Lung (tissue), 12 donors: ENCODE data around the gene PPWD1. TPM values are rescaled to one million over a fixed set of nuclear protein-coding genes. Genes with fewer than 3 reads are reported as not detected.
"Not testable (repeated sequence)": the region's sequence is repeated elsewhere in the genome, so short reads cannot be mapped to it uniquely, and the experiment has no call there.

Experiments used
- ATAC-seq: fragments of 200-7000 bp; cut with Tn5 transposase; one replicate; pipeline ENCODE4 v1.9.1; 2020; ENCODE audit warnings: moderate number of reproducible peaks; ENCODE audit not compliant: insufficient read depth, low FRiP score
- DNase-seq, 3 donors: peaks; one replicate each; pipeline ENCODE4 v3.0.0-alpha.2; 2013 to 2017
- H3K27ac ChIP-seq, 2 donors: one replicate each; pipeline ENCODE4 v1.5.1; 2013; ENCODE audit warnings: mild to moderate bottlenecking in 2 of 2, moderate library complexity in 2 of 2, control low read depth in 1 of 2, inconsistent platforms in 1 of 2, low read depth in 1 of 2, low read length in 1 of 2
- H3K27me3 ChIP-seq, 3 donors: one replicate each; pipeline ENCODE4 v1.5.1; 2013; ENCODE audit warnings: low read length in 2 of 3; ENCODE audit not compliant: control insufficient read depth in 3 of 3, insufficient read depth in 3 of 3
- H3K36me3 ChIP-seq, 4 donors: one replicate each; pipeline ENCODE4 v1.5.1; 2013; ENCODE audit warnings: low read length in 4 of 4, mild to moderate bottlenecking in 1 of 4, moderate library complexity in 1 of 4; ENCODE audit not compliant: control insufficient read depth in 4 of 4, insufficient read depth in 4 of 4
- H3K4me1 ChIP-seq, 5 donors: one replicate each; pipeline ENCODE4 v1.5.1; 2013; ENCODE audit warnings: low read length in 5 of 5, mild to moderate bottlenecking in 2 of 5, moderate library complexity in 1 of 5; ENCODE audit not compliant: control insufficient read depth in 5 of 5, insufficient read depth in 5 of 5
- H3K4me3 ChIP-seq: one replicate; pipeline ENCODE4 v1.5.1; 2013; ENCODE audit warnings: mild to moderate bottlenecking, control low read depth, moderate library complexity
- H3K9ac ChIP-seq, 2 donors: one replicate each; pipeline ENCODE4 v1.5.1; 2013; ENCODE audit warnings: low read length in 2 of 2, control low read depth in 1 of 2; ENCODE audit not compliant: insufficient read depth in 1 of 2
- H3K9me3 ChIP-seq, 4 donors: one replicate each; pipeline ENCODE4 v1.5.1; 2013; ENCODE audit warnings: low read length in 3 of 4, mild to moderate bottlenecking in 1 of 4, moderate library complexity in 1 of 4; ENCODE audit not compliant: control insufficient read depth in 4 of 4, insufficient read depth in 3 of 4
- WGBS, 2 donors: extraction: QIAGEN DNeasy Blood & Tissue Kit; methylation state at CpG; one replicate each; pipeline ENCODE4 v1.1.7; 2013; 5-methylcytosine and 5-hydroxymethylcytosine counted together
- polyA plus RNA-seq, 2 donors: library from polyadenylated mRNA; stranded (reverse); fragments of 200-250 nt; gene quantifications; one replicate each; pipeline ENCODE4 v1.2.1, GENCODE V29; 2013
- total RNA-seq, 2 donors: library from RNA; depleted of rRNA in 1 of 2; stranded (reverse); fragments of >200 nt in 1 of 2; gene quantifications; one replicate each; pipeline ENCODE4 v1.2.1, GENCODE V29; 2014 to 2021
- TF ChIP-seq, protein P1 (sequence below): IDR thresholded peaks from 2 replicates; pipeline ENCODE4 v1.5.1; 2012; ENCODE audit warnings: mild to moderate bottlenecking; ENCODE audit errors: control extremely low read depth, extremely low read depth
- donor health status: control.
- donor health status: control.
- donor health status: Bipolar disorder and iron deficiency.
- donor health status: healthy.
- donor health status: DM: yes; HTN: yes; CAD: no.

PPWD1 gene
- total and polyA plus RNA-seq, 4 donors = 15.1 to 107 (median 26.2) TPM

- TF ChIP-seq, protein P1, sequence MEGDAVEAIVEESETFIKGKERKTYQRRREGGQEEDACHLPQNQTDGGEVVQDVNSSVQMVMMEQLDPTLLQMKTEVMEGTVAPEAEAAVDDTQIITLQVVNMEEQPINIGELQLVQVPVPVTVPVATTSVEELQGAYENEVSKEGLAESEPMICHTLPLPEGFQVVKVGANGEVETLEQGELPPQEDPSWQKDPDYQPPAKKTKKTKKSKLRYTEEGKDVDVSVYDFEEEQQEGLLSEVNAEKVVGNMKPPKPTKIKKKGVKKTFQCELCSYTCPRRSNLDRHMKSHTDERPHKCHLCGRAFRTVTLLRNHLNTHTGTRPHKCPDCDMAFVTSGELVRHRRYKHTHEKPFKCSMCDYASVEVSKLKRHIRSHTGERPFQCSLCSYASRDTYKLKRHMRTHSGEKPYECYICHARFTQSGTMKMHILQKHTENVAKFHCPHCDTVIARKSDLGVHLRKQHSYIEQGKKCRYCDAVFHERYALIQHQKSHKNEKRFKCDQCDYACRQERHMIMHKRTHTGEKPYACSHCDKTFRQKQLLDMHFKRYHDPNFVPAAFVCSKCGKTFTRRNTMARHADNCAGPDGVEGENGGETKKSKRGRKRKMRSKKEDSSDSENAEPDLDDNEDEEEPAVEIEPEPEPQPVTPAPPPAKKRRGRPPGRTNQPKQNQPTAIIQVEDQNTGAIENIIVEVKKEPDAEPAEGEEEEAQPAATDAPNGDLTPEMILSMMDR = no peak
- Histone ChIP-seq H3K9ac (no peak overlapping the region), H3K9me3 (no peaks in the 10 kb centered on the region), H3K36me3 (peaks cover 12 to 49% (median 25%) of the 10 kb centered on the region in 4 donors), H3K4me3 (no peak overlapping the region), H3K27ac (no peak overlapping the region), H3K4me1 (peaks cover 0 to 2% (median 0%) of the 10 kb centered on the region in 5 donors), H3K27me3 (no peaks in the 10 kb centered on the region)
- ATAC-seq (peak; percentile 16), DNase-seq (peak in 1 of 3 donors; percentile 15)
- 78 to 92% methylated on average over 4 of the region's 4 CpGs for WGBS, 2 donors
Observed at GRCh38 chr5:65612298-65612907, 49.3 kb downstream of the PPWD1 start.

DNA sequence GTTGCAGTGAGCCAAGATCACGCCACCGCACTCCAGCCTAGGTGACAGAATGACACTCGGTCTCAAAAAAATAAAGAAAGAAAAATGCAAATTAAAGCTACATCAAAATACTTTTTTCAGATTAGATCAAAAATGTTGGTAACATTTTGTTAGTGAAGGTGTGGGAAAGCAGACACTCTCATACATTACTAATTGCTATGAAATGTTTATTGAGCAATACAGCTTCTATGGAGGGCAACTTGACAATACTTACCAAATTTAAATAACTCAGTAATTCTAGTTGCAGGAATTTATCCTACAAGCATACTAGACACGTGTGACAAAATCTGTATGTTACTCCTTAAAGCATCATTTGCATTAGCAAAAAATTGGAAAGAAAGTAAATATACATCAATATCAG lies 56.9 kb downstream of the PPWD1 start:
- ATAC-seq (no peak), DNase-seq (no peak)
- Histone ChIP-seq H3K27ac (no peak overlapping the region), H3K4me1 (peaks cover 0 to 15% (median 9%) of the 10 kb centered on the region in 5 donors), H3K4me3 (no peak overlapping the region), H3K9me3 (no peaks in the 10 kb centered on the region), H3K9ac (no peak overlapping the region), H3K27me3 (no peaks in the 10 kb centered on the region), H3K36me3 (peaks cover 3 to 15% (median 6%) of the 10 kb centered on the region in 4 donors)
- TF ChIP-seq, protein P1 = no peak
- 90 to 97% methylated on average over 4 of the region's 4 CpGs for WGBS, 2 donors

DNA sequence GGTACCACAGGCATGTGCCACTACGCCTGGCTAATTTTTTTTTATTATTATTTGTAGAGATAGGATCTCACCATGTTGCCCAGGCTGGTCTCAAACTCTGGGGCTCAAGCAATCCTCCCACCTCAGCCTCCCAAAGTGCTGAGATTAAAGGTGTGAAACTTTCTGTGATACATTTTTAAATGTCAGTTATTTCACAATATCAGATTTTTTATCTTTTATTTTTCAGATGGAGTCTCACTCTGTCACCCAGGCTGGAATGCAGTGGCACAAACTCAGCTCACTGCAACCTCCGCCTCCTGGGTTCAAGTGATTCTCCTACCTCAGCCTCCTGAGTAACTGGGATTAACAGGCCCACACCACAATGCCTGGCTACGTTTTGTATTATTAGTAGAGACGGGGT lies 58.9 kb downstream of the PPWD1 start:
- not testable (repeated sequence) for H3K27ac ChIP-seq, DNase-seq, H3K9me3 ChIP-seq, H3K9ac ChIP-seq, H3K36me3 ChIP-seq, H3K4me3 ChIP-seq, ATAC-seq, H3K27me3 ChIP-seq
- WGBS, 2 donors = 89 to 91% methylated on average over 4 of the region's 4 CpGs
- peaks cover 0 to 22% (median 13%) of the 10 kb centered on the region in 5 donors for H3K4me1 ChIP-seq

DNA sequence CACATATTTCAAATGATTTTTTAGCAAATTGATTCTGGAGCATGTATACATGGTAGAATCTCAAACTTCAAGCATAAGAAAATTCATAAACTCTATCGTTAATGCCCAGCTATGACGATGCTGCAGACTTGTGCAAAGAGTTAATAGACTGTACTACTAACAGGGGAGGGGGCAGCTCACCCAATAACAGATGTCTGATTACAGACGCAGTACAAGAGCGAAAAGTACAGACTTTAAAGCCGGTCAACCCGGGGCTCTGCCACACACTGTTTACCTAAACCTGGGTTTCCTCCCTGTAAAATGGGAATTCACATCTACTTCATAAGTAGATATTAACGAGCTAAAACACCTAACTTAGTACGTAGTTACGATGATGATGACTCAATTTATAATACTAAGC lies 60.4 kb downstream of the PPWD1 start:
- no peaks in the 10 kb centered on the region for H3K9me3 ChIP-seq
- H3K36me3 ChIP-seq = peaks cover 0 to 4% (median 1%) of the 10 kb centered on the region in 4 donors
- peaks cover 0 to 22% (median 13%) of the 10 kb centered on the region in 5 donors for H3K4me1 ChIP-seq
- peak overlapping the region; percentile 64 to 95 for H3K9ac ChIP-seq
- H3K27ac ChIP-seq = peak overlapping the region; percentile 84 to 94
- H3K27me3 ChIP-seq = no peaks in the 10 kb centered on the region
- WGBS, 2 donors = 5 to 9% methylated on average over 9 of the region's 9 CpGs
- TF ChIP-seq, protein P1 = no peak
- H3K4me3 ChIP-seq = peak overlapping the region; percentile 85
- ATAC-seq (no peak), DNase-seq (peak in 2 of 3 donors; percentile 6 to 16)
